HG03469 (cell line): ENCODE measurements around the gene EXOC2.
"Not testable (repeated sequence)": the region's sequence is repeated elsewhere in the genome, so short reads cannot be mapped to it uniquely, and the experiment has no call there.

ENCODE experiments used
- ATAC-seq: cut with Tn5 transposase; IDR thresholded peaks from one replicate; pipeline ENCODE4 v1.9.1; 2021; ENCODE audit warnings: mild to moderate bottlenecking, moderate library complexity, moderate number of reproducible peaks; ENCODE audit not compliant: unreplicated experiment

The EXOC2 gene

DNA sequence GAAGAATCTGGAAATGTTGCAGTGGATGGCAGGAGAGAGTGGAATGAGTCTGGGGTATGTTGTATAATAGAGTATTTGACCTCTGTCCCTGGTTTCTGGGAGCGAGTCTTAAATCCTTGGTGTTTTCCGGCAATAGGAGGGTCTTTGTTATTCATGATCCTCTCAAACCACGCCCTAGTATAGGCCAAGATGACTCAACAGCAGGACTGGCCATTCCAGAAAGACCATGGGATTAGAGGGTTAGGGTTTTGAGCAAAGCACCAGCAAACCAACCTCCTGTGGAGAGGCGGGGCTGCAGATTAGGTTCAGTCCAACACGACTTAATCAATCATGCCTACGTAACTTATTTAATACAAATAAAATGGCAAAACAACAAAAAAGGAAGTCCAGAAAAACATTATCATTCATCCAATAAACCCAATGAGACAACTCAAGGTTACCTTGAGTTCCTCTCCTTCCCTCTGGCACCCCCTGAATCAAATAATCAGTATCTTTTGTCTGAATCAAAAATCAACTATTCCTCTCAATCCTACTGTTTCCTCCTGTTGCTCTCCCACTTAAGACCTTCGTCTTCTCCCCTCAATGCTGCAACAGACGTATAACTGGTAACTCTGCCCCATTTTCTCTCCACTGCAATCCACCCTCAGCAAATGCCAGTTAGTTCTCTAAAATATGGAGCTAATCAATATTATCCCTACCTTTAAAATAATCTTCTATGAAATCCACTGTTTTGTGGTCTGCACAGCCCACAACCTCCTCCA lies 51.5 kb downstream of the EXOC2 start:
- no peak for ATAC-seq

DNA sequence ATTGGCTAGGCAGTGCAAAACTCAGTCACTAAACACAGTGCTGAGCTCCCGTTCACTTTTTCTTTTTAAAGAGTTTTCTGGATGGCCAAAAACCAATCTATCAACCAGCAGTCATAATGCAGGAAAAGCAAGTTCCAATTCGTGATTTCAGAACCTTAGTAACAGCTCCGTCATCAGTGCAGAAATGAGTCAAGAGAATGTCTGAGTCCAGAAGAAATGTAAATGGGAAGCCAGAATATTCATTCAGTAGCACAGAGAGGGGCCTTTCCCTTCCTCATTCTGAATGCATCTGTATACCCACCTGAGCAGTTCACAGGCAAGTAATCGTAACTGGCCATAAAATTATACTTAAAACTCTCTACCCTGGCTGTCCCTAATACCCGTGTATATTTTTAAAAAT lies 56.5 kb downstream of the EXOC2 start:
- no peak for ATAC-seq

DNA sequence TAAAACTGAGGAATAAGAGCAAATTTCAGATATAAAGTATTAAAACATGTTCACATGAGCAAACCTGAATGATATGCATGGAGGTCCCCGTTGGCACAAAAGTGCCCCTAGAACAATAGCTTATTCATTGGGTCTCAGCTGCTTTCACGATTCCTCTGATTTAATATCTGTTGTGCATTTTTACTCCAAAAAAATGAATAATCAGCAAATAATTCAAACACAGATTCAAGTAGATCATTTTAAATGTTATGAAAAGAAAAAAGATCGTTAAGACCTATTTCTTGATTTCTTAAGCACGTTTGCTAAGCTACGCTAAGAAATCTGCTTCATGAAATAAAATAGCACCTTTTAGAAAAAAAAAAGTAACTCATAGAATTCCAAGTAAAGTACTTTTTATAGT lies 57.7 kb downstream of the EXOC2 start:
- no peak for ATAC-seq

DNA sequence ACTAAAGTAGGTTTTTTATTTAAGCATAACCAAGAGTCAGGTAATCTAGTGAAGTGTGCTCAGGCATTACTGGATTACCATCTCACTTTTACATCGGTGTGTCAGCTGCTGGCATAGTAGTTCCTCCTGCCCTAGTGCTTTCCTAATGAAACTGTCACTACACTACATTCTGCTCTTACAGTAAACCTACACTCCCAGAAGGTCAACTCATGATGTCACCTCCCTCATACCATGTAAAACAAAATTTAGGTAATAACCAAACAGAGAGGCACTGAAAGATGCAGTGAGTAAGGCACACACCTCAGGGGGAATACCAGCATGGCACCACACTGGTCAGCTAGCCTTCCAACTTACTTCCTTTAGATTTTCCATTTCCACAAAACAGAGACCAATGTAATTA lies 59.3 kb downstream of the EXOC2 start:
- ATAC-seq, result no peak

DNA sequence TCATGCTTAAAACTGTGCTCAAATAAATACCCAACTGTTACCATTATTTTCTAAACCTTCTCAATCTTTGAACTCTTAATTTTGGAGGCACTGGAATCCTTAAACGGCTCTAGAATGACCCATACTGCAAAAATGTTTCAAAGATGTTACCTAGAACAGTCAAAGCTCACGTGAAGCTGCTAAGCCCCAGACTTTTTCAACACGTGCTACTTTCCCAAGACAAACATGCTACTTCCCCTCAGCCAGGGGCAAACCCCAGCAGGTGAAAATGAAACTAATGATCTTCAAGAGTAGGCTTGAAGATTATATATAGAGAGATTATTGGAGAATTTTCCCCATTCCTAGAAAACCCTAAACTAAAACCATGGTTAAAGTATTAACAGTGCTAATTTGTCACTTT lies 64.2 kb downstream of the EXOC2 start:
- ATAC-seq, result no peak

DNA sequence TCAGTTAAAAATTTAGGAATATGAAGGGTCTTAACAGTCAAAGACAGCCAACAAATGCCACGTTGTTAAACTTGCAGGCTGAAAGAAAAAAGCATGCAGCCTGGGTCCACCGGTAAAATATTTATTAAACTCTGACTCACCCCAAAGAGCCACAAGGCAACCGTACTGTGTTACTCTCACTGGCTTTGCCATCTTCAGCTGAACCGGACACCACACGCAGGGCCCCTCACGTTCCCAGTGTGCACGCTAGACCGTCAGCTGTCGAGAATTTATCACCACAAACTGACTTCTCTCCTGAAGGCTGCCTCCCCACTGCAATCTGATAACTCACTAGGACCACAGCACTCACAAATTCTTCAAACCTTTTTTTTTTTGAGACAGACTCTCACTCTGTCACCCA lies 66.7 kb downstream of the EXOC2 start:
- ATAC-seq, result no peak

DNA sequence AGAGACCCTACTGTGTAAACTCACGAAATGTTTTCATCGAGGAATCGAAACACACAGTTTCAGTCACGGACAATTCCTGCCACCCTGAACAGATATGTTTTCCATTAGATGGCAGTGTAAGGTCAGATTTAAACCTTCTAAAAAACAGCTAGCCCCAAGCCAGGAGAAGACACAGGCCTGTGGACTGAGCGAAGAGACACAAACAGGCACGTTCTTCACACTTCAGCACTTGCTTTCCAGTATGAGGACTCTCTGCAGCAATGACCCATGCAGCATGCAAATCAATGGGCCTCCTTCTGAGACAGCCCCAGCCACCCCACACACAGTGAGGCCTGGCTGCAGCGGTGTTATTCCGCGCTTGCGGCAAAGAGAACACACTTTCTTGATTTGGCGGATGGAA lies 68.0 kb downstream of the EXOC2 start:
- ATAC-seq, result no peak

DNA sequence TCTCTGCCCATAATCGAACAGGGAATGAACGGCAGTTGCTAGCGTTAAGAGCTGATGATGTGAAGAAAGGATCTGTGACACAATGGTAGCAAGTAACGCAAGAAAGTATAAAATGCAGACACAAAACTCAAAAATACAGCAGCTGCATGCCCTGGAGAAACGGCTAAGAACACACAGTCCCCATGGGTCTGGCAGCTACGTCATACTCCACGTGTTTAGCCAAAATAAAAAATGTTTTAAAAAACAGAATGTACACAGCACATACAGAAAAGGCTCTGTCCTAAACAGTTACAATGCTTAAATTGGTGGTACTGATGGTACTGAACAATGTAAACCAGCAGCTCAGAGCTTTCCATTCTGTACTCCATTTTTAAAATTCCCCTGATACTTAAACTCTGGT lies 70.5 kb downstream of the EXOC2 start:
- no peak for ATAC-seq

DNA sequence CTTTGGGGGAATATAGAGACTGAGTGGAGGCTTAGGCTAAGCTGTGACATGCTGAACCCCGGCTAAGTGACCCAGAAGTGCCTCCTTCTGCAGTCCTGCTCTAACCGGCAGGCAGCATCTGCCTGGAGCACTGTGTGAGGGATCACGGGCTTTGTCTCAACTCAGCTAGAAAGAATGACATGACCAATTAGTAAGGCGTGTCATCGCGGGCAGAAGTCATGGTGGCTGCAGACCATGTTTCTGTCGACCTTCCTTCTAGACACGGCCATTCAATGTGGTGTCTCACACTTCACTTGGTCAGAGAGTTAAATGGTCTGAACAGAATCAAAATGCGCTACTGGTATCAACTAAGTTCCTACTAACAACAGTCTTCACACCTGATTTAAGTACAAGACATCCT lies 71.0 kb downstream of the EXOC2 start:
- no peak for ATAC-seq

DNA sequence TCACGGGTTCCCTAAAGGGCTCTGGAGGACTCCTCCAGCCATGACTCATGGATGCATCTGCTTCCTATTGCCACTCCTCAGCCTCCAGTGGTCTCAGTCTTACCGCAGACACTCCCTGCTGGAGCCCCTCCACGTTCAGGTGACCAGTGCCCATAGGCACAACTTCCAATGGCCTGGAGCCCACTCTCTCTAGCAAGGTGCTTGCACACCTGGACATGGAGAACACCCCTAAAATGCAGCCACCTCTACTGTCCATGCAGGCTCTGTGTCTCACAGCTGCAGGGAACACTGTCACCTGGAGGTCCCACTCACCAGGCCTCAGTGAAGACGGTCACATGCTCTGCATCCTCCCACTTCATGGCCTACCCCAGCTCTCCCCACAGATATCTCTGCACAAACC lies 72.0 kb downstream of the EXOC2 start:
- no peak for ATAC-seq

DNA sequence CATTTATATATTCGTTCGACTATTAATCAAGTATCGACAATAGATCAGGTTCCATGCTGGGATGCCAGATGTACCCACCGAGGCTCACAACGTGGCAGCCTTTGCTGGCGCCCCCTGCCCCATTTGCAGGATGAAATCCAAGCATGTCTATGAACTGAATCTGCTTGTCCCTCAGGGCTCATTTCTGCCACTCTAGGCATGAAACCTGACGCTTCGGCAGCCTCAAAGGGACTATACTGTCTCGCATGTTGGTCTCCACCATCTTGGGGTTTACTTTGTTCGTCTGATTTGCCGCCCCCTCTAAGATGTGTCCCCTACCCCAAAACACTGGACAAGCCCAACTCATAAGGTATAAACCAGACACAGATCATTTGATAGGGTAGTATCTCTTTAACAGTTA lies 72.8 kb downstream of the EXOC2 start:
- ATAC-seq, result no peak

DNA sequence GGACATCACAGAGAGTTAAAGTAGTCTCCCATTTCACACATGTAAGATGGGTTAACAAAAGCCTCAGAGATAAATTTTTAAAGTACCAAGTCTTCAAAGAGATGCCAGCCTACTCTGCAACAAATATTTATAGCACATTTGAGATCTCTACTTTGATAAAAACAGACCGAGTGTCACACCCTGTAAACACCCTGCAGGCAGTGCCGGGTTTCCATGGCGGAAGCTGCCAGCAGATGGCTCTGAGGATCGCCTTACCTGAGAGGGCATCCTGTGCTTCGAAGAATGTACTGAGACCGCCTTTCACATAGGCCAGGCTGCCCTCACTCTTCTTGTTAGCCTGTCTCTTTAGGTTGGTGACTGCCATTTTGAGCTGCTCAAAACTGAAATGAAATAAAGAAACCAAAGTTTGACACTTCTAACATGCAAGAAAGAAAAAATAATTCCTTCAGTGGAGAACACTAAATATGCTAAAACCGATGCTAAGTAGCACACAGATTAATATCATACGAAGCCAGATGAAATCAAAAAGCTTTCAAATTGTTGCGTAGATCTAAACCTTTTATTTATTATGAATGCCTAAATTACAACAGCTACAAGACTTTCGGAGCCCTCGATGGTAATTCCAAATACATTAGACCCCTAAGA lies 75.4 kb downstream of the EXOC2 start:
- no peak for ATAC-seq

DNA sequence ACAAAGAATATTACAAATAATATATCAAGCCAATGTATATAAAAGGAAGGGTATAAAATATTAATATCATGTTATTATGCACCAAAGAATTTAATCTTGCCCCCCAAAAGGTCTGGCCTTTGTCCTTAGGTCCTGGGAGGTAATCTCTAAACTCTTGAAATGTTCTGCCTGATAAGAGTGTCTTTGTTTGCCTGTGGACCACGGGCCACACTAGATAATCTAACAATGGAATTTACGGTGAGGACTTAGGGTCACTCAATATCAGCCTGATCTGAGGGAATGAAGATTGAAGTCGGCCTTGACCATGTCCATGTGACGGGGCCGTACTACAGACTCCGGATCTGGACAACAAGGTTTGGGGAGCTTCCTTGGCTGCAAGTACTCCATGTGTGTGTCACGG lies 79.0 kb downstream of the EXOC2 start:
- no peak for ATAC-seq

DNA sequence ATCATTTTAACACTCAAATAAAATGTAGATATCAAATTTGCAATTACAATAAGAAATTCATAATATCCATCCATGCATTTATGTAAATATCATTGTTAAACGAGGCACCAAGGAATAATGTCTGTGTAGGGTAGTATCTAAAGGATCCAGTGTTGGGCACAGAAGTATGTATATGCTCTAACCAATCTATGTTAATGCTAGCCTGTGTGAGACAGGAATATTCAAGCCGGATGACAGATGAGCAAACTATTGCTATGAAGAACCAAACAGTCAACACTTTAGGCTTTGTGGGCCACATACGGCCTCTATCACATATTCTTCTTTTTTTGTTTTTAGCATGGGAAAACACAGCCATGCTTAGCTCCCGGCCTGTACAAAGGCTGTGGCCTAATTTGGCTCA lies 81.0 kb downstream of the EXOC2 start:
- no peak for ATAC-seq

DNA sequence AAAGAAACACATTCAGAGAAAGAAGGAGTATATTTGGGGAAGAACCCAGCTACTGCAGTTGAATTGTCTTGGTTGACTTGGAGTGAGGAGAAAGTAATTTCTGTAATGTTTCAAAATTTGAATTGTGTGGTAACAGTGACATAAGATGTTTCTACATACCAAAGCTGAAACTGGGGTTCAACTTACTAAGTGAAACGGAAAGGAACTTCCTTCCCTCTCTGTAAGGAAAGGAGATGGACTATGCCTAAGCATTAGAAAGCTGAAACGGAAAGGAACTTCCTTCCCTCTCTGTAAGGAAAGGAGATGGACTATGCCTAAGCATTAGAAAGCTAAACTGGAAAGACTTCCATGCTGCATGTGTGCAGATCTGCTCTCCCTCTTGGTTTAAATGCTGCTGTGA lies 82.1 kb downstream of the EXOC2 start:
- ATAC-seq, result no peak

DNA sequence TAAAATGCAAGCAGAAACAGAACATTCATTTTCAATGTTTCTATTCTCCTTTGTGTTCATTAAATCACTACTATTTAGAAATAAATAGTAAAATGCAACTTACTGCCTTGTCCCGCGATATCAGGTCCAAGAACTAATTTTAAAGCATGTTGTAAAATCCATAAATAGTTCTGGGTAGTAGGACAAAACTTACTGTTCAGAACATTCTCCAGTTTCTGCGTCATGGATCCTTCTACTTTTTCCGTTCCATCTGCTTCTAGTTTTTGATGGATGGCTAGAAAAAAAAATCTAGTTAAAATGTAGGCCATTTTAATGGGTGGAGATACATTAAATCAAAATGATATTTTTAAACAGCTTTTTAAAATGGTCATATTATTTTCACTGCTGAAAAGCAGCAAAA lies 83.0 kb downstream of the EXOC2 start:
- ATAC-seq, result no peak

DNA sequence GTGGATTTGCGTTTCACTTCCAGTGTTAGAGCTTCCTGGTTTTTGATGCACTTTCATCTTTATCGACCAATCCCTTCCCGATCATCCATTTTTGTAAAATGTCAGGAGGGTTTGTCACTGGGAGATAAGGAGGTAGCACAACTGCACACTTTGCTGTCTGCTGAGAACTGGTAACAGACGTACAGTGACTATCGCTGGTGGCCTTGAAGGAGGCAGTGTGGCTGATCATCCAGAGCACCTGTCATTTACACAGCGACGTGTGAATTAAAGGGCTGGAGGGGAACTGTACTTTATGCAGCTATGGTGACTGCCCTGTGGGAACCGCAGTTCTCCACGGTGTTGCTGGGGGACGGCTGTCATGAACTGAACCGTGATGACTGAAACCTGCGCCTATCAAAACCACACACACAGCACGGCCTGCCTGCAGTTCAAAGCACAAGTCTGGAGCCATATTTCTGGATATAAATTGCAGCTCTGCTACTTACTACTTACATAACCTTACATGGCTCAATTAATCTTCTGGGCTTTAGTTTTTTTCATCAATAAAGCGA lies 86.0 kb downstream of the EXOC2 start:
- ATAC-seq, result no peak

DNA sequence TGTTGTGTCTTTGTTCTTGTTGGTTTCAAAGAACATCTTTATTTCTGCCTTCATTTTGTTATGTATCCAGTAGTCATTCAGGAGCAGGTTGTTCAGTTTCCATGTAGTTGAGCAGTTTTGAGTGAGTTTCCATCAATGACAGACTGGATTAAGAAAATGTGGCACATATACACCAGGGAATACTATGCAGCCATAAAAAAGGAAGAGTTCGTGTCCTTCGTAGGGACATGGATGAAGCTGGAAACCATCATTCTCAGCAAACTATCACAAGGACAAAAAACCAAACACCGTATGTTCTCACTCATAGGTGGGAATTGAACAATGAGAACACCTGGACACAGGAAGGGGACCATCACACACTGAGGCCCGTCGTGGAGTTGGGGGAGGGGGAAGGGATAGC lies 87.0 kb downstream of the EXOC2 start:
- not testable (repeated sequence) for ATAC-seq

DNA sequence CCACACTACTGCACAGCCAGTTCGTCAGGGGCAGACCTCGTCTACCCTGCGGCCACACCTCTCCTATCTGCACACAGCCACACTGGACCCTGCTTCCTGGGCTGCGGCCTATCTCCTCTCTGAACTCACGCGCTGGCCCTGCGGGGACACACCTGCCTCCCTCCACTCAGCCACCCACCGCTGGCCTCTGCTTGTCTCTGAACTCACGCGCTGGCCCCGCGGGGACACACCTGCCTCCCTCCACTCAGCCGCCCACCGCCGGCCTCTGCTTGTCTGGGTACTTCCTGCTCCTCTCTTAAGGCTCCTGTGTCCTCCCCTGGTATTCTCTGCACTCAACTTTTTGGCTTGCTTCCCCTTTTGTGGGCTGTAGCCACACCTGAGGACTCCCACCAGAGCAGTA lies 88.4 kb downstream of the EXOC2 start:
- ATAC-seq, result no peak

DNA sequence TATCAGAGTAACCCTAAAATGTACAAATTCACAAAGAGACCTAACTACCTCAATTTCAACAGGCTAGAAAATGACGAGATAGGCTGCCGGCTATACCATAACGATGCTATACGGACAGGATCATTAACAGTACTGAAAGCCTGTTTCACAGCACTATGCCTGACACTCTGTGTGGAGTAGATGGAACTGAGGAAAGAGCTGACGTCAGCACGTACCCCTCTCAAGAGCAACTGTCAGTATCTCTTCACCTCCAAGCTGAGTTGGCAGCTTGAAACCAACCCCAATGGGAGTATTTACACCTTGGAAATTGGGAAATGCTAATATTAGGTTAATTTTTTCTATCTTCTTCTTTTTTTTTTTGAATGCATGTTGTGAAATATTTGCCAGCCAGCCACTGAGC lies 89.7 kb downstream of the EXOC2 start:
- no peak for ATAC-seq

DNA sequence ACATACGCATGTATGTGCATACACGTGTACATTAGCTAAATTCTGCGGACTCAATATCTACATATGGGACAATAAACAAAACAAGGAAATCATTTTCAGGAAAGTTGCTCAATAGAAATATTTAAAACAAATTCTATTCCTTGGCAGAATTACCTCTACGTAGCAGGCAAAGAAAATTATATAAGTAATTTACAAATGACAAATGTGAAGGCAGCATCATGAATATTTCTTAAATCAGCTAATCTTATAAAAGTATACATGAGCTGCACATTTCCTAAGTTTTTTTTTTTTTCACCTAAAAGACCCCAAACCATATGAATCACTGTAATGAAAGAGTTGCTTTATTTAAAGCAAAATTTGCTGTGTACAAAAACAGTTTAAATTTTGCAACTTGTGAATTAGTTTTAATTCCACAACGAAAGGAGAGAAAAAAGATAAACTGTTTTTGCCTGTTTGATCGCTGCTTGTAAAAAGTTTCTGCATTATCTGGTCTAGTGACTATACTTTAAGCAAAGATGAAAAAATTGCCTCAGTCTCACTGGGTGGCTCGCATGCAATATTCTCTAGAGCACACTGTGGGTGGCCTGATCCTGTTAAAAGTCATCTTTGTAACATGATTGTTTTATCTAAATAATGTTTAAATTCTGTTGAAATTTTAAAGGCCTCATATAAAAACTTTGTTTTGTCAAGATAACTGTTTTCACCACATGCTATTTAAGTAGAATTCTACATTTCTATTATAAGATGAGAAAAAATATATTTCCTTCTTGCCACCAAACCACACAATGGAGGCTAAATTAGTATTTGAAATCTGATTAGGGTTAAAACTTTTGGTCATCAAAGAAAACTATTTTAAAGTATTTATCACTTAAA lies 93.1 kb downstream of the EXOC2 start:
- no peak for ATAC-seq

DNA sequence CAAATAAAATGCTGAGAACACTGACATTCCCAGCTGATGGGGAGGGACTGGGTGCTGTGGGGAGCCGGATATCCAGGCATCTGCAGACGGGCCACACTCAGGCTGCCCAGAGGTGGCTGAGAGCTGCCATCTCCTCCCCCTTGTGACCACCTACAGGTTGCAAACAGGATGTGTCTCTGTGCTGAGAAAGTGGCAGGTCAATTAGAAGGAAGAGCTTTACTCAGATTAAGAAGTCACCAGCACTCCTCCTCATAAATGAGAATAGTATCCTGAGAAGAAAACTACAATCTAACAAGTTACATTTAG lies 99.1 kb downstream of the EXOC2 start:
- no peak for ATAC-seq
